NT2/D1 (cell line): ENCODE data around the gene EVI5L.

Experiments
- YY1 ChIP-seq: IDR thresholded peaks from 2 replicates; pipeline ENCODE4 v1.6.1; 2011; ENCODE audit not compliant: insufficient read length, insufficient read depth
- ZNF274 ChIP-seq: IDR thresholded peaks from 2 replicates; pipeline ENCODE4 v1.6.1; 2011; ENCODE audit warnings: mild to moderate bottlenecking, low read depth, low read length

DNA sequence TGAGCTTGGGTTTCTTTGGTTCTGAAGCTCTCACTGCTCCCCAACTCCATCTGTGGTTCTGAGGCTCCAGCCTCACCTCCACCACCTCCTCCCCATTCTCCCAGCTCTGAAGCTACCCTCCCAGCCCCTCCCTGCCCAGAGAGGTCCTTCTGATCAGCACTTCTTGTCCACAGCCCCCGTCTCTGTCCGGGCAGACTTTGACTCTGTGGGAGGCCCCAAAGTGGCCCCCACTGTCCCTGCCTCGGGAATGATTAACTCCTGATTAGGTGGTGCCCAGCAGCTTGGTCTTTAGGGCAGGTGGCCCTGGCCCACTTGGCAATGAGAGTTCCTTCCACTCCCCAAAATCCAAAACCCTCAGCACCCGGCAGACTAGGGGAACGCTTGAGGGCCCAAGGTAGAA lies 14.4 kb downstream of the EVI5L start:
- TF ChIP-seq YY1 (no peak), ZNF274 (no peak)
